T-cell (primary cell): Measurements from ENCODE around the gene PPL. TPM values are rescaled to one million over a fixed set of nuclear protein-coding genes. Genes with fewer than 3 reads are reported as not detected.

Experiments used
- ATAC-seq, 4 experiments: fragments of 200-7000 bp in 3 of 4; fragments of 150-1000 bp in 1 of 4; cut with Tn5 transposase; replicated peaks in 1 of 4; 1 replicate in 3 of 4; 2 replicates in 1 of 4; pipeline ENCODE4 v1.10.0; 2021; ENCODE audit warnings: moderate library complexity in 3 of 4, mild to moderate bottlenecking in 2 of 4, moderate number of reproducible peaks in 1 of 4
- CTCF ChIA-PET, 2 donors: fragments of 300-600 bp; sonication (Branson Sonifier 250); formaldehyde crosslinking; loops; one replicate each; lab custom pipeline; 2022; ENCODE audit warnings: antibody characterized with exemption in 2 of 2; lab: Charles Lee
- POLR2A ChIA-PET, 2 donors: fragments of 300-600 bp; sonication (Branson Sonifier 250); formaldehyde crosslinking; loops; one replicate each; lab custom pipeline; 2022; ENCODE audit warnings: antibody characterized with exemption in 2 of 2; lab: Charles Lee
- DNase-seq, 35 experiments: peaks; one replicate each; pipeline versions ENCODE4 v3.0.0 to v3.0.0-alpha.2; 2013 to 2023
- H3K27ac ChIP-seq: one replicate; pipeline ENCODE4 v1.5.1; 2013; ENCODE audit warnings: low read length
- H3K27me3 ChIP-seq, 2 experiments: replicated peaks in 1 of 2; 1 replicate in 1 of 2; 2 replicates in 1 of 2; pipeline versions ENCODE4 v1.6.1 to v1.7.0; 2013; ENCODE audit warnings: low read length in 1 of 2, mixed read lengths in 1 of 2; ENCODE audit not compliant: control insufficient read depth in 2 of 2, insufficient read depth in 2 of 2; ENCODE audit errors: extremely low read depth in 1 of 2
- H3K36me3 ChIP-seq, 2 donors: 1 replicate in 1 of 2; 2 replicates in 1 of 2; pipeline versions ENCODE4 v1.6.1 to v1.7.0; 2013; ENCODE audit warnings: low read length in 1 of 2; ENCODE audit not compliant: control insufficient read depth in 2 of 2, insufficient read depth in 1 of 2; ENCODE audit errors: extremely low read depth in 1 of 2
- H3K4me1 ChIP-seq, 2 experiments: 1 replicate in 1 of 2; 2 replicates in 1 of 2; pipeline versions ENCODE4 v1.6.1 to v1.7.0; 2013; ENCODE audit warnings: low read length in 2 of 2, mixed read lengths in 1 of 2; ENCODE audit not compliant: insufficient read depth in 2 of 2, control insufficient read depth in 1 of 2; ENCODE audit errors: extremely low read depth in 1 of 2
- H3K4me3 ChIP-seq, 2 donors: 1 replicate in 1 of 2; 2 replicates in 1 of 2; pipeline versions ENCODE4 v1.5.1 to v1.7.0; 2013; ENCODE audit warnings: mild to moderate bottlenecking in 2 of 2, low read length in 1 of 2, moderate library complexity in 1 of 2; ENCODE audit not compliant: control insufficient read depth in 1 of 2; ENCODE audit errors: extremely low read depth in 1 of 2
- H3K9me3 ChIP-seq: 2 replicates; pipeline ENCODE4 v1.7.0; 2013
- H3K27ac Mint-ChIP-seq, 2 donors: one replicate each; pipeline ENCODE4 v1.8.0; 2020 to 2021; ENCODE audit warnings: mild to moderate bottlenecking in 2 of 2, mixed read lengths in 2 of 2
- H3K27me3 Mint-ChIP-seq, 2 donors: one replicate each; pipeline ENCODE4 v1.8.0; 2021 to 2022; ENCODE audit warnings: mixed read lengths in 2 of 2
- H3K36me3 Mint-ChIP-seq: one replicate; pipeline ENCODE4 v1.8.0; 2021; ENCODE audit warnings: mixed read lengths
- H3K4me1 Mint-ChIP-seq, 3 donors: one replicate each; pipeline ENCODE4 v1.8.0; 2020 to 2022; ENCODE audit warnings: mixed read lengths in 3 of 3, mild to moderate bottlenecking in 1 of 3
- H3K4me3 Mint-ChIP-seq, 3 donors: one replicate each; pipeline ENCODE4 v1.8.0; 2020 to 2022; ENCODE audit warnings: mild to moderate bottlenecking in 3 of 3, mixed read lengths in 3 of 3, moderate library complexity in 3 of 3
- H3K9me3 Mint-ChIP-seq, 3 donors: one replicate each; pipeline ENCODE4 v1.8.0; 2020 to 2022; ENCODE audit warnings: mixed read lengths in 3 of 3
- WGBS: methylation state at CpG from one replicate; pipeline ENCODE4 v1.1.5; 2013; ENCODE audit warnings: missing lambda C conversion rate; ENCODE audit not compliant: insufficient coverage; 5-methylcytosine and 5-hydroxymethylcytosine counted together
- total RNA-seq, 35 experiments: library from RNA in 6 of 35; stranded (reverse) in 6 of 35; fragments of 120-200 nt in 1 of 35; gene quantifications; one replicate each; pipeline versions ENCODE4 v1.2.1 to v1.2.4 and lab custom pipeline; 2013 to 2026

Gene PPL
- total RNA-seq, 5 donors from 2014 or later (not counting 1 experiment from before 2014, with no cell fraction given): 0.10 to 0.32 (median 0.12) TPM; not detected in 2

- POLR2A ChIA-PET: no interaction called here
- CTCF ChIA-PET: interaction anchor here in 1 of 2 donors (0.5 kb wide), 1 partner anchor 563 kb away, joined by 9 read pairs; no protein-coding TSS in a partner anchor
- peaks cover 0 to 26% of the 10 kb centered on the region in 2 donors for H3K36me3 ChIP-seq
Observed at GRCh38 chr16:4888428-4889135, 48.4 kb downstream of the PPL start.

GRCh38 chr16:4886151-4886550 is 50.8 kb downstream of the PPL start:
- Mint-ChIP-seq H3K36me3 (peaks cover 51% of the 10 kb centered on the region), H3K27me3 (no peaks in the 10 kb centered on the region), H3K9me3 (no peaks in the 10 kb centered on the region), H3K4me1 (peaks cover 0 to 5% (median 0%) of the 10 kb centered on the region in 3 donors), H3K27ac (no peak overlapping the region), H3K4me3 (no peak overlapping the region)
- ChIA-PET CTCF (interaction anchor here in 1 of 2 donors (0.6 kb wide), 1 partner anchor 588 kb away, joined by 3 read pairs; no protein-coding TSS in a partner anchor), POLR2A (no interaction called here)
- no peak for ATAC-seq
- DNase-seq: no peak
- Histone ChIP-seq H3K9me3 (no peaks in the 10 kb centered on the region), H3K27me3 (no peaks in the 10 kb centered on the region), H3K27ac (no peak overlapping the region), H3K36me3 (peaks cover 3 to 44% of the 10 kb centered on the region in 2 donors), H3K4me1 (no peaks in the 10 kb centered on the region), H3K4me3 (no peak overlapping the region)
- 100% methylated on average over 2 of the region's 5 CpGs for WGBS

More at GRCh38 chr16:4888428-4889135, 48.4 kb downstream of the PPL start:
- no peaks in the 10 kb centered on the region for H3K27me3 Mint-ChIP-seq
- H3K4me3 ChIP-seq: no peak overlapping the region
- H3K4me1 Mint-ChIP-seq: peaks cover 0 to 5% (median 0%) of the 10 kb centered on the region in 3 donors
- H3K4me1 ChIP-seq: no peaks in the 10 kb centered on the region
- no peaks in the 10 kb centered on the region for H3K27me3 ChIP-seq
- H3K27ac ChIP-seq: no peak overlapping the region
- peak overlapping the region in 1 of 2 donors; percentile 28 for H3K27ac Mint-ChIP-seq
- ATAC-seq (no peak), DNase-seq (no peak)
- no peaks in the 10 kb centered on the region for H3K9me3 ChIP-seq
- peaks cover 32% of the 10 kb centered on the region for H3K36me3 Mint-ChIP-seq
- WGBS: 95% methylated on average over 6 of the region's 9 CpGs
- H3K9me3 Mint-ChIP-seq: no peaks in the 10 kb centered on the region
- no peak overlapping the region for H3K4me3 Mint-ChIP-seq

GRCh38 chr16:4884972-4885874 is 51.7 kb downstream of the PPL start:
- Mint-ChIP-seq H3K27ac (no peak overlapping the region), H3K4me1 (peaks cover 0 to 5% (median 0%) of the 10 kb centered on the region in 3 donors), H3K36me3 (peaks cover 59% of the 10 kb centered on the region), H3K4me3 (no peak overlapping the region), H3K27me3 (no peaks in the 10 kb centered on the region), H3K9me3 (no peaks in the 10 kb centered on the region)
- peaks cover 3 to 53% of the 10 kb centered on the region in 2 donors for H3K36me3 ChIP-seq
- H3K4me1 ChIP-seq: no peaks in the 10 kb centered on the region
- ChIA-PET CTCF (interaction anchor here in 1 of 2 donors (0.6 kb wide), 1 partner anchor 587 kb away, joined by 3 read pairs; no protein-coding TSS in a partner anchor), POLR2A (no interaction called here)
- 96% methylated on average over 45 of the region's 45 CpGs for WGBS
- H3K27me3 ChIP-seq: no peaks in the 10 kb centered on the region
- H3K4me3 ChIP-seq: no peak overlapping the region
- no peak for ATAC-seq
- H3K9me3 ChIP-seq: no peaks in the 10 kb centered on the region
- H3K27ac ChIP-seq: no peak overlapping the region
- DNase-seq: no peak

GRCh38 chr16:4884209-4884608 is 52.7 kb downstream of the PPL start:
- Mint-ChIP-seq H3K36me3 (peaks cover 66% of the 10 kb centered on the region), H3K9me3 (no peaks in the 10 kb centered on the region), H3K27me3 (no peaks in the 10 kb centered on the region), H3K4me1 (peaks cover 0 to 5% (median 0%) of the 10 kb centered on the region in 3 donors), H3K27ac (no peak overlapping the region), H3K4me3 (no peak overlapping the region)
- Histone ChIP-seq H3K36me3 (peaks cover 5 to 63% of the 10 kb centered on the region in 2 donors), H3K27ac (no peak overlapping the region), H3K4me1 (no peaks in the 10 kb centered on the region), H3K4me3 (no peak overlapping the region), H3K9me3 (no peaks in the 10 kb centered on the region), H3K27me3 (no peaks in the 10 kb centered on the region)
- CTCF ChIA-PET: no interaction called here
- DNase-seq: no peak
- WGBS: 95% methylated on average over 34 of the region's 34 CpGs
- POLR2A ChIA-PET: no interaction called here
- no peak for ATAC-seq

GRCh38 chr16:4883501-4883900 is 53.4 kb downstream of the PPL start:
- H3K27me3 Mint-ChIP-seq: no peaks in the 10 kb centered on the region
- Histone ChIP-seq H3K4me3 (no peak overlapping the region), H3K9me3 (no peaks in the 10 kb centered on the region), H3K36me3 (peaks cover 9 to 69% of the 10 kb centered on the region in 2 donors), H3K4me1 (no peaks in the 10 kb centered on the region), H3K27me3 (no peaks in the 10 kb centered on the region), H3K27ac (no peak overlapping the region)
- H3K4me3 Mint-ChIP-seq: no peak overlapping the region
- peaks cover 70% of the 10 kb centered on the region for H3K36me3 Mint-ChIP-seq
- H3K9me3 Mint-ChIP-seq: no peaks in the 10 kb centered on the region
- H3K4me1 Mint-ChIP-seq: peaks cover 0 to 5% (median 0%) of the 10 kb centered on the region in 3 donors
- DNase-seq: no peak
- POLR2A ChIA-PET: no interaction called here
- WGBS: 98% methylated on average over 20 of the region's 25 CpGs
- no peak for ATAC-seq
- H3K27ac Mint-ChIP-seq: no peak overlapping the region
- CTCF ChIA-PET: no interaction called here

- H3K9me3 ChIP-seq: no peaks in the 10 kb centered on the region
- peaks cover 13 to 76% of the 10 kb centered on the region in 2 donors for H3K36me3 ChIP-seq
- H3K27ac Mint-ChIP-seq: no peak overlapping the region
- 93% methylated on average over 11 of the region's 11 CpGs for WGBS
- no peaks in the 10 kb centered on the region for H3K9me3 Mint-ChIP-seq
- no peak overlapping the region for H3K27ac ChIP-seq
- peaks cover 0 to 5% (median 0%) of the 10 kb centered on the region in 3 donors for H3K4me1 Mint-ChIP-seq
- no peak overlapping the region for H3K4me3 Mint-ChIP-seq
- no peaks in the 10 kb centered on the region for H3K4me1 ChIP-seq
- H3K27me3 Mint-ChIP-seq: no peaks in the 10 kb centered on the region
- CTCF ChIA-PET: no interaction called here
- no peak for ATAC-seq
- no peak for DNase-seq
- H3K4me3 ChIP-seq: no peak overlapping the region
- H3K36me3 Mint-ChIP-seq: peaks cover 73% of the 10 kb centered on the region
- no peaks in the 10 kb centered on the region for H3K27me3 ChIP-seq
- POLR2A ChIA-PET: no interaction called here
Observed at GRCh38 chr16:4882633-4883285, 54.2 kb downstream of the PPL start.
